DMS79 treated with DMSO at 0.1 percent for 48 hours (cell line): Measurements from ENCODE around the gene TRIP12.

Experiments
- DNase-seq: peaks from one replicate; lab custom pipeline; 2025; lab: John Stamatoyannopoulos, UW

The TRIP12 gene

GRCh38 chr2:229715895-229716507, 205.8 kb downstream of the TRIP12 start:
- peak; percentile 76 for DNase-seq

GRCh38 chr2:229714736-229715541, 206.9 kb downstream of the TRIP12 start:
- peak; percentile 37 for DNase-seq

DNA sequence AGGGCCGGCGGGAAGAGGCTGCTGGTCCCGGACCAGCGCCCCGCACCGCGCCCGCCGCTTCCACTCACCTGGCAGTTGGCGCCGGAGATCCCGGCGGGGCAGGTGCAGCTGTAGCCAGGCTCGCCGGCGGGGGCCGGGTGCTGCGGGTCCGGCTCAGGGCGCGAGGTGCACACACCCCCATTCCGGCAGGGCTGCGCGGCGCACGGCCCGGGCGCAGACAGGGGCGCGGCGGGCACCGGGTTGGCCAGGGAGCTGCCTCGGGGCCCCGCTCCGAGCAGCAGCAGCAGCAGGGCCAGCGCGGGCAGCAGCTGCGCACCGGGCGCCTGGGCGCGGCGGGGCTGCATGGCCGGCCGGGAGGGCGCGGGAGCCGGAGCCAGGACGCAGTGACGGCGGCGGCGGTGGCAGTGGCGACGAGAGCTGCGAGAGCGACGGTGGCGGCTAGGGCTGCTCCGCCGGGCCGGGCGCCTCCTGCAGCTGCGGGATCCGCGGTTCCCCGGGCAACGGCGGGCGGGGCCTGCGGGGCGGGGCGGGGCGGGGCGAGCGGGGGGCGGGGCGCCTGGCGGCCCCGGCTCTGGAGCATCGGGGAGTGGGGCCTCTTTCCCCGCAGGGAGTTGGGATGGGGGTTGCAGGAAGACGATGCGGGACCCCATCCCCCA, 207.6 kb downstream of the TRIP12 start, which contains the start of gene DNER:
DNER (minus strand) TSS at position 476 of the 656 bp plus-strand sequence; CDS start at position 344, 132 bp downstream.
- DNase-seq, result peak; percentile 47
